Stimulated activated CD4-positive, alpha-beta T cell treated with anti-CD3 and anti-CD28 coated beads, TNF-alpha, amount 100 ng/mL, for 4 hours (primary cell): ENCODE measurements around the gene SRRM4.

ENCODE experiments used
- DNase-seq, 3 experiments: peaks; one replicate each; pipeline ENCODE4 v3.0.0-alpha.2; 2020; ENCODE audit warnings: low read depth in 3 of 3

The SRRM4 gene

GRCh38 chr12:119202544-119202943, 221.2 kb downstream of the SRRM4 start:
- DNase-seq = no peak

- DNase-seq = no peak
Measured at GRCh38 chr12:119204131-119204530, 222.8 kb downstream of the SRRM4 start.

- no peak for DNase-seq
Measured at GRCh38 chr12:119204671-119205285, 223.4 kb downstream of the SRRM4 start.

GRCh38 chr12:119206348-119207062, 225.2 kb downstream of the SRRM4 start:
- DNase-seq = no peak

GRCh38 chr12:119207063-119207560, 225.8 kb downstream of the SRRM4 start:
- no peak for DNase-seq

GRCh38 chr12:119208626-119209061, 227.3 kb downstream of the SRRM4 start:
- no peak for DNase-seq

- no peak for DNase-seq
Measured at GRCh38 chr12:119211884-119212283, 230.5 kb downstream of the SRRM4 start.
